ENCODE measurements around the gene RCOR1. TPM values are rescaled to one million over a fixed set of nuclear protein-coding genes. Genes with fewer than 3 reads are reported as not detected.
A peak's percentile ranks its signal among the peaks of the same experiment; 100 is the strongest.

Gene RCOR1
- total and polyA plus RNA-seq, 2 of the 4 experiments (the other 2 are of a cell fraction): 9.0 to 11.2 TPM

DNA sequence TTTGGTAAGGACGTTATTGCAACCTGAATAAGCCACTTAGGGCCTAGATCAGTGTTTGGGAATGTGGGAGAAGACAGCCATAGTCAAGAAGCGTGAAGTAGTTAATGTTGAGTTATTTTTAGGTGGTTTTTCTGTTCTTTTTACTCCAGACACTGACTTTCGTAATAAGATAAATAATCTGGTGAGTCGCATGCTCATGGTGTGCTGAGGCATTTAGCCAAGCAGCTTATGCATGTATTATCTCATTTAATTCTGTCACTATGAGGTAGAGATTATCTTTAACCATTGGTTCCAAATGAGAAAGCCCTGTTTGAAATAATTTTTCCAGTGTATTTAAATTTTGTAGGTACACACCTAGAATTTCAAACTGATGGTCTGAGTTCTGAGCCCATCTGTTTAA, 67.3 kb downstream of the RCOR1 start:
- POLR2A ChIA-PET (ENCODE audit: unreplicated experiment): no interaction called here
- Histone ChIP-seq H2BK15ac (ENCODE audit: low read depth, low read length) (no peak overlapping the region), H4K20me1 (ENCODE audit: insufficient read depth, low read length) (peaks cover 73% of the 10 kb centered on the region), H3K27ac (ENCODE audit: insufficient read depth, low read length) (no peak overlapping the region), H3K79me1 (ENCODE audit: low read depth in 1 of 2, low read length in 2 of 2) (peaks cover 25 to 82% of the 10 kb centered on the region in 2 experiments), H4K91ac (ENCODE audit: insufficient read depth, low read depth, low read length) (no peak overlapping the region), H3K27me3 (ENCODE audit: control insufficient read depth, insufficient read depth, low read length) (no peaks in the 10 kb centered on the region), H3K9ac (ENCODE audit: low read depth, low read length) (no peak overlapping the region), H3K56ac (ENCODE audit: extremely low read depth, insufficient read depth, low read length) (no peak overlapping the region), H3K4me2 (ENCODE audit: low read depth, low read length) (no peak overlapping the region), H2AK9ac (replicated peaks; ENCODE audit: low read depth, low read length, poor library complexity) (no peak overlapping the region), H3K4me1 (ENCODE audit: control insufficient read depth, insufficient read depth, low read length) (peaks cover 1% of the 10 kb centered on the region; the same call in 1 of the 2 replicates), H3K14ac (replicated peaks; ENCODE audit: low read depth, low read length) (no peak overlapping the region), H3K9me1 (ENCODE audit: insufficient read depth, low read length) (peaks cover 13% of the 10 kb centered on the region), H3K18ac (ENCODE audit: low read depth, low read length) (no peak overlapping the region), H2AFZ (replicated peaks; ENCODE audit: low read length, poor library complexity) (no peak overlapping the region), H2BK20ac (ENCODE audit: low read depth, low read length) (no peak overlapping the region), H4K8ac (ENCODE audit: low read depth in 2 of 2, low read length in 2 of 2) (no peak overlapping the region), H3K23ac (ENCODE audit: low read depth, low read length) (no peak overlapping the region), H2BK5ac (ENCODE audit: low read depth, low read length, poor library complexity, severe bottlenecking) (no peak overlapping the region), H3K4me3 (ENCODE audit: insufficient read depth, low read depth, low read length) (no peak overlapping the region), H3K4ac (ENCODE audit: low read depth, low read length) (no peak overlapping the region), H4K5ac (ENCODE audit: low read depth, low read length) (no peak overlapping the region), H2BK120ac (ENCODE audit: low read depth, low read length) (no peak overlapping the region), H3K9me3 (ENCODE audit: control insufficient read depth, insufficient read depth, low read length) (no peaks in the 10 kb centered on the region), H3K36me3 (ENCODE audit: control insufficient read depth, insufficient read depth, low read length) (no peaks in the 10 kb centered on the region), H2AK5ac (ENCODE audit: low read depth, low read length) (no peak overlapping the region)
- DNase-seq: peak; percentile 75
- TF ChIP-seq SMC3 (IDR thresholded peaks at IDR 0.05; ENCODE audit: low read depth, low read length) (no peak), BHLHE40 (IDR thresholded peaks at IDR 0.05; ENCODE audit: low read depth, low read length) (0 out of 2 replicates have a peak, but pooled peaks have one; percentile 27), CEBPB (IDR thresholded peaks at IDR 0.05; ENCODE audit: low read depth, low read length) (peak; percentile 20; the same call in 1 of the 2 replicates)
- intact Hi-C loops (cut with micrococcal nuclease) (no loop called here), dilution Hi-C loops (cut with HindIII; ENCODE audit: low sequenced_read_pairs, unreplicated experiment) (no loop called here), in situ Hi-C loops (cut with MboI; ENCODE audit: low sequenced_read_pairs) (no loop called here)
- CTCF ChIA-PET: interaction anchor here (0.5 kb wide), 1 partner anchor 66 kb away, joined by 4 read pairs; no protein-coding TSS in a partner anchor
- no TSS peak for BruUV-seq (replicated peaks)
- no CpG with 5 or more reads among the region's 4 CpGs for WGBS, 2 experiments (ENCODE audit: extremely low coverage in 2 of 2, insufficient read length in 1 of 2)
- ATAC-seq (ENCODE audit: low read depth): peak; percentile 55
